Measurements from ENCODE around the gene ITGB8.

The ITGB8 gene

DNA sequence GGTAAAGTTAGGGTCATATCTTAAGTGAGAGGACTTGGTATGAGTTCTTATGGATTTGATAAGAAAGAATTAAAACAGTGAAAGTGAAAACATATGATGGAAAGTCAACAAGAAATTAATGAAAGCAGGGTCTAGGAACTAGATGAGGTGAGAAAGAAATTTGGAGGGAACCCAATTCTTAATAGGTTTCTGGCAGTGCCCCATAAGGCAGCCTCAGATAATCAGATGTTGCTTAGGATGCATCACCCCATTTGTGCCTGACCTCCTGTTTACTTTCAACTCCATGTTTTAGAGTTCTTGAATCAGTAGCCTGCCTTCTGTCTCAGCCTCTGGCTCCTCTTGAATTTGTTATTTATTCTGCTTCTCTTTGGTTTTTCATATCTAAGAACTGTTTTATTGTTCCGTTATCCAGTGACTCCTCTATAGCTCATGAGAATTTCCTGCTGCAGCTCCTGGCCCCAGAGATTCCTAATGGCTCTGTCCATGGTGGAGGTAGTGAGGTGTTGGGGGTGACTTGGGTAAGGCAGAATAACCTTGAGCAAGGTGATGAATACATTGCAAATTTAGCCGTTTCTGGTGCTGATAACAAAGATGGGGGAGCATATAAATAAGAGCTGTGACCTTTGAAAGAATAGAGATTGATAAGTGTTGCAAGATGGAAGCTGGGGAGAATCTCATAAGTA lies 17.6 kb downstream of the ITGB8 start:
- TF ChIP-seq ZFX (IDR thresholded peaks at IDR 0.05; ENCODE audit: borderline replicate concordance), result no peak
- TF ChIP-seq, protein P1, sequence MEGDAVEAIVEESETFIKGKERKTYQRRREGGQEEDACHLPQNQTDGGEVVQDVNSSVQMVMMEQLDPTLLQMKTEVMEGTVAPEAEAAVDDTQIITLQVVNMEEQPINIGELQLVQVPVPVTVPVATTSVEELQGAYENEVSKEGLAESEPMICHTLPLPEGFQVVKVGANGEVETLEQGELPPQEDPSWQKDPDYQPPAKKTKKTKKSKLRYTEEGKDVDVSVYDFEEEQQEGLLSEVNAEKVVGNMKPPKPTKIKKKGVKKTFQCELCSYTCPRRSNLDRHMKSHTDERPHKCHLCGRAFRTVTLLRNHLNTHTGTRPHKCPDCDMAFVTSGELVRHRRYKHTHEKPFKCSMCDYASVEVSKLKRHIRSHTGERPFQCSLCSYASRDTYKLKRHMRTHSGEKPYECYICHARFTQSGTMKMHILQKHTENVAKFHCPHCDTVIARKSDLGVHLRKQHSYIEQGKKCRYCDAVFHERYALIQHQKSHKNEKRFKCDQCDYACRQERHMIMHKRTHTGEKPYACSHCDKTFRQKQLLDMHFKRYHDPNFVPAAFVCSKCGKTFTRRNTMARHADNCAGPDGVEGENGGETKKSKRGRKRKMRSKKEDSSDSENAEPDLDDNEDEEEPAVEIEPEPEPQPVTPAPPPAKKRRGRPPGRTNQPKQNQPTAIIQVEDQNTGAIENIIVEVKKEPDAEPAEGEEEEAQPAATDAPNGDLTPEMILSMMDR (IDR thresholded peaks at IDR 0.05), result no peak
- H3K27ac ChIP-seq, result no peak overlapping the region

DNA sequence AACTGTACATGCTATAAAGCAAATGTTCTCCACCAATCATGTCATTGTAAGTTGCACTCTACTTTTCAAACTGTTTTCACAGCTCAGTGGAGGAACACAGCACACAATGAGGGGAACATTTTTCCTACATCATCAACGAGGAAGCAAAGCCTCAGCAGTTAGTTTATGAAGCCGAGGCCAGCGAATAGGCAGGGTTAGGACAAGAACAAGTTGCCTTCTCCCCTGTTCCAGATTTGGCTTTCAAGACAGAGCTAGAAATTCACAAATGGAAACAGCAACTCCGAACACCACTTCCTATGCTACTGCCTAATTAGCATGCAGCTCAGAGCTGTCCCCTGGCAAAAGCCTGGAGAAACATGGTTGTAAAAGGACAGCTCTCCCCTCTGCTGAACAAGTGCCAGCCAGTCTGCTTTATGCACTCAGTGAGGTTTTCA lies 19.8 kb downstream of the ITGB8 start:
- H3K27ac ChIP-seq, result peak overlapping the region; percentile 15; the same call in 1 of the 2 replicates
- TF ChIP-seq, protein P1 (IDR thresholded peaks at IDR 0.05), result no peak
- TF ChIP-seq ZFX (IDR thresholded peaks at IDR 0.05; ENCODE audit: borderline replicate concordance), result no peak

DNA sequence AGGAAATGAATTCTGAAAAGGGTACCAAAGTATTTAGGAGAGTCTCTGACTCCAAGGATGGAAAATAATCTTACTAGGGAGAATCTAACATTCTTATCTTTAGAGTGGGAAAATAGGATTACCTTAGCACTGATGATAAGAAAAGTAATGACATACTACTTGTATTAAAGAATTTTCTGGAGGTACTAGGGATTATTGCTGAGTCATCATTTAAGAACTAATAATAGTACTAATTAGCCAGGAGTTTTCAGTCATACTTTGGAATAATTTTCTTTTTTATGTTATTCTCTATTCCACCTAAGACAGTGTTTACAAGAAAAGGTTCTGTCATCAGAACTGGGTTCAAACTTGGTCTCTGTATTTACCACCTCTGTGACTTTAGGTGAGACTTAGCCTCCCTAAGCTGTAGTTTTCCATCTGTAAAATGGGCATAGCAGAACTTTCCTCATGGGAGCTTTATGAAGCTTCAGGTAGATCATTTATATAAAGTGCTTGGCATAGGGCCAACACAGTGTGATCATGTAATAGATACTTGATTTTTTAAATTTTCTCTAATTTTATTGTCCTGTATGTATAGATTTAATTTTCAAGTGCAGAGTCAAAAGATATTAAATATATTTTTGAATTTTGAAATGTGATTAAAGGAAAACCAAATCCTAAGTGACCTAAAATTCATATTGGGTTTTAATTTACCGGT lies 20.4 kb downstream of the ITGB8 start:
- TF ChIP-seq, protein P1 (IDR thresholded peaks at IDR 0.05), result no peak
- no peak for TF ChIP-seq ZFX (IDR thresholded peaks at IDR 0.05; ENCODE audit: borderline replicate concordance)
- H3K27ac ChIP-seq, result peak overlapping the region; percentile 15; the same call in 1 of the 2 replicates

DNA sequence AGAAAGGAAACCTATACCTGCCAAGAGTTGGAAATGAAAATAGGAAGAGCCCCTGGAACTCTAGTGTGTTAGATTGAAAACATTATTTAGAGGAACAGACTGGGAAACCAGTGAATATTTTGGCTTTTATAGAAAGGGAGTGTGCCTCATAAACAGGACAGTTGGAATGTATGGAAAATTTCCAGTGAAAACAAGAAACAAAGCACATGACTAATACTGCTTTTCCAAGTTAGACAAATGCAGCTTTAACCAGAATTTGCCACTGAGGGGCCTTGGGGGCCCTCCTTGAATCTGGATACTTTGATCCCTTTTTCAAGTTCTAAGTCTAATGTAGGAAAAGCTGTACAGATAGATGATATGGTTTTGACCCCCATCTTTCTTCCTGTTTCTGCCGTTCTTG lies 21.2 kb downstream of the ITGB8 start:
- TF ChIP-seq, protein P1 (IDR thresholded peaks at IDR 0.05), result no peak
- no peak for TF ChIP-seq ZFX (IDR thresholded peaks at IDR 0.05; ENCODE audit: borderline replicate concordance)
- H3K27ac ChIP-seq, result no peak overlapping the region

DNA sequence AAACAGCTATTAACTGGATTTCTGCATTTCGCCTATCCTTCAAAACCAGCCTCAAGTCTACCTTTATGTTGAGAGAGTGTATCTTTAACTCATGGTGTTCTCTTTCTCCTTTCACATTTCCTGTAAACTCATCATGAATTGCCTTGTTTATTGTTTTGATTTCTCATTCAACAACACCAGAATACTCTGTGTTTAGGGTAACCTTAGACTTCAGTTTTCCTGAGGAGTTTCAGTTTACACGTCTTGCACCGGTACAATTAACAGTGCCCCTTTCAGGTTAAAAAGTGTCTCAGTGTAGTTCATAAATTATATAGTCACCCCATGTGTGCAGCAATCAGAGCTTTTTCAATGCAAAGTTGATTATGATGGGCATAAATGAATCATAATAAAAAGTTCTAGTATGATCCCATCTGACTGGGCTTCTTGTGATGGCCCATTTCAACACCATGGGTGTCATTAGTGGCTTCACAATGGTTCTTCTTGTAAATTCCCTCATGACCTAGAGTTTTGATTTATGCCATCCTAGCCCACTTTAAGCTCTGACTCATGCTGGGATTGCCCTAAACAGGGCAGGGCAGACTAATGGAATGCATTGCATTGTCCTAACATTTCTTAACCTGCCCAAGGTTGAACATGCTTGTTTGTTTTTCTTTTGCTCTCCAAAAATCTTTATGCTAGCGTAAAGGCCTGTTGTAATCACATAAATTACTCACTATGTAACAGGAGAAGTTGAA lies 22.0 kb downstream of the ITGB8 start:
- no peak overlapping the region for H3K27ac ChIP-seq
- TF ChIP-seq, protein P1 (IDR thresholded peaks at IDR 0.05), result no peak
- no peak for TF ChIP-seq ZFX (IDR thresholded peaks at IDR 0.05; ENCODE audit: borderline replicate concordance)

DNA sequence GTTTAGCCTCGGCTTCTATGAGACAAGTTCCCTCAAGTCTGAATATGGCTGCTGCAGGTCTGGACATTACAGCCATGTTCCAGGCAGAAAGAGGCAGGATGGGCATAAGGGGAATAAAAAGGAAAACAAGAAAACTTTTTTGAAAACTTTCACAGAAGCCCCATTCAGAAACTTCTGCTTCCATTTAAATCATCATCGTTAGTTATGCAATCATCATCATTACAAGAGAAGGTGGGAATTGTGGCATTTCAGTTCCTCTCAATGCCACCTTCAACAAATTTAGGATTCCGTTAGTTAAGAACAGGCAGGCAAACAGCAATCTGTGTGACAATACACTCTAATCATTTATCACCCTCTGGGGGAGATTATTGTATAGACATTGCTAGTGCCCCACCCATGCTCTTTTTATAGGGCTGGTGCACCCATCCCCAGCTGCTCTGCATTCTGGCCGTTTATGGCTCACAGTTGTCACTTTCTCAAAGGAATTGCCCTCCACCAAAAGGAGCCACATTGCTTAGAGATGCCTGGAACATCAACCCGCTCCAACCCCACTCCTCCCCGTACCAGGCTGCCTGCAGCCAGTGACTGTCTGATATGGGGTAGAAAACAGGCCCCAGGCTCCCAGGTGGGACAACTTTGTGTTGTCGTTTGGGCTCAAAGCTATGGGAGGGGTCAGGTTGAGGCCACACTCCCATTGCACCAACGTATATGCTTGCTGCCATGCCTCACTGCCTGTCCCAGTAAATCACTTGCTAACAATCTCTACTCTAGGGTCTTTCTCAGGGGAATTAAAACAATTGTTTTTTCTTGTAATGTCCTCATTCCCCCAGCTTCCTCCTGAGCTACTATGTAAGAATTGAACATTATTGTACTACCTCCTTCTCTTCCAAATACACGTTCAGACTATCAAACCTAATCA lies 24.2 kb downstream of the ITGB8 start:
- no peak for TF ChIP-seq ZFX (IDR thresholded peaks at IDR 0.05; ENCODE audit: borderline replicate concordance)
- TF ChIP-seq, protein P1 (IDR thresholded peaks at IDR 0.05), result no peak
- H3K27ac ChIP-seq, result no peak overlapping the region

All from 22Rv1 (cell line).